Stimulated activated naive CD4-positive, alpha-beta T cell treated with Interleukin-2 at 50 U/mL for 16 hours (primary cell): ENCODE measurements around the gene TAF11L3.
"Not testable (repeated sequence)": the region's sequence is repeated elsewhere in the genome, so short reads cannot be mapped to it uniquely, and the experiment has no call there.

Experiments used
- DNase-seq: peaks from one replicate; lab custom pipeline; 2025; lab: John Stamatoyannopoulos, UW

Gene TAF11L3

GRCh38 chr5:17518067-17518466 lies at the start of gene TAF11L3:
Gene TAF11L3 (plus strand): TSS chr5:17518367.
- DNase-seq: not testable (repeated sequence)

GRCh38 chr5:17470064-17470463 lies 48.1 kb upstream of the TAF11L3 start:
- no peak for DNase-seq

- DNase-seq: not testable (repeated sequence)
Measured at GRCh38 chr5:17475064-17475463, 43.1 kb upstream of the TAF11L3 start.

GRCh38 chr5:17477043-17477442 lies 41.1 kb upstream of the TAF11L3 start:
- DNase-seq: no peak

GRCh38 chr5:17477573-17478265 lies 40.4 kb upstream of the TAF11L3 start:
- no peak for DNase-seq

GRCh38 chr5:17481378-17481777 lies 36.8 kb upstream of the TAF11L3 start:
- no peak for DNase-seq

GRCh38 chr5:17482790-17483189 lies 35.4 kb upstream of the TAF11L3 start:
- DNase-seq: no peak

- not testable (repeated sequence) for DNase-seq
Measured at GRCh38 chr5:17486464-17487173, 31.5 kb upstream of the TAF11L3 start.

- no peak for DNase-seq
Measured at GRCh38 chr5:17487174-17487512, 31.0 kb upstream of the TAF11L3 start.

GRCh38 chr5:17491257-17491656 lies 26.9 kb upstream of the TAF11L3 start:
- not testable (repeated sequence) for DNase-seq

GRCh38 chr5:17492770-17493169 lies 25.4 kb upstream of the TAF11L3 start:
- no peak for DNase-seq

GRCh38 chr5:17497446-17497845 lies 20.7 kb upstream of the TAF11L3 start:
- no peak for DNase-seq

- not testable (repeated sequence) for DNase-seq
Measured at GRCh38 chr5:17497931-17498330, 20.2 kb upstream of the TAF11L3 start, which contains the start of gene TAF11L2. Gene TAF11L2 (plus strand): TSS chr5:17498231.

- DNase-seq: no peak
Measured at GRCh38 chr5:17511775-17512325, 6.3 kb upstream of the TAF11L3 start.

GRCh38 chr5:17517526-17517925 lies 641 bp upstream of the TAF11L3 start:
- DNase-seq: not testable (repeated sequence)

- not testable (repeated sequence) for DNase-seq
Measured at GRCh38 chr5:17519508-17519907, 1.3 kb downstream of the TAF11L3 start.

- not testable (repeated sequence) for DNase-seq
Measured at GRCh38 chr5:17521501-17521900, 3.3 kb downstream of the TAF11L3 start, which contains the start of gene TAF11L4. Gene TAF11L4 (plus strand): TSS chr5:17521801.

- not testable (repeated sequence) for DNase-seq
Measured at GRCh38 chr5:17524935-17525334, 6.8 kb downstream of the TAF11L3 start, which contains the start of gene TAF11L5. Gene TAF11L5 (plus strand): TSS chr5:17525235.

- DNase-seq: not testable (repeated sequence)
Measured at GRCh38 chr5:17526504-17526903, 8.3 kb downstream of the TAF11L3 start.

- not testable (repeated sequence) for DNase-seq
Measured at GRCh38 chr5:17528369-17528768, 10.2 kb downstream of the TAF11L3 start, which contains the start of gene TAF11L6. Gene TAF11L6 (plus strand): TSS chr5:17528669.
